ENCODE results near the gene ERG28. TPM values are rescaled to one million over a fixed set of nuclear protein-coding genes. Genes with fewer than 3 reads are reported as not detected.
"Not testable (repeated sequence)": the region's sequence is repeated elsewhere in the genome, so short reads cannot be mapped to it uniquely, and the experiment has no call there.

Gene ERG28
- total RNA-seq, 1 donor from 2014 or later: 11.7 TPM

DNA sequence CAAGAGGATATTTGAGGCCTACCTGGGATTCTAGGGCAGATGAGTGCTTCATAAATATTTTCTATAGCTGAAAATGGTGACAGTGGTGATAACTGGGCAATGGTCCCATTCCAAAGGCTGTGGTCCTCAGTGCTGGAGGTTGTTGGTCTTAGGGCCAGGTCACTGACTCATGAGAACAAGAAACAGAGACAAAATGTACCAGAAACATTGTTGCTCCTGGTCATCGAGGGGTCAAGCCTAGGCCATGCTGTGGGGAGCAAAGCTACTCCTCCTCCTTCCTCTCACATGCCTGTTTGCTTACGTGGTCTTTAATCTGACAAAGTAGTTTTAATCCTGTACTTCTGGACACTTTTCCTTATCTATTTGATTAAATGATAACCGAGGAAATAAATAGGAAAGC is 33.8 kb downstream of the ERG28 start:
- DNase-seq (ENCODE audit: low read depth): no peak

DNA sequence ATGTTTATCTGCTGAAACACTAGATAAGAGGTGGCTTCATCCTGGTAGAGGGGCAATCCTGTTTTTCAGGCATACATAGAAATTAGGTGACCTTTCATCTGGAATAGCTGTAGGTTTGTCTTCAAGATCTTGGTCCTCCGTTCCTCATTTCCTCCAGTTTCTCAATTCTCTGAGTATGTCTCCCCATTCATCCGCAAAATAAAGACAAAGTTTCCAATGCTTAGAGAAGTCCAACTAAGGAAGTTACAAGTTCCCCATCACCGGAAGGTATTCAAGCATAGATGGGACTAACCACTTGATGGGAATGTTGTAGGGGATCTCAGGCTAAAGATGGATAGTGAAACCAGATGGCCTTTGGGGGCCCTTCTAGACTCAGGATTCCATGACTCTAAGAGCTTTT is 34.3 kb downstream of the ERG28 start:
- no peak for DNase-seq (ENCODE audit: low read depth)

DNA sequence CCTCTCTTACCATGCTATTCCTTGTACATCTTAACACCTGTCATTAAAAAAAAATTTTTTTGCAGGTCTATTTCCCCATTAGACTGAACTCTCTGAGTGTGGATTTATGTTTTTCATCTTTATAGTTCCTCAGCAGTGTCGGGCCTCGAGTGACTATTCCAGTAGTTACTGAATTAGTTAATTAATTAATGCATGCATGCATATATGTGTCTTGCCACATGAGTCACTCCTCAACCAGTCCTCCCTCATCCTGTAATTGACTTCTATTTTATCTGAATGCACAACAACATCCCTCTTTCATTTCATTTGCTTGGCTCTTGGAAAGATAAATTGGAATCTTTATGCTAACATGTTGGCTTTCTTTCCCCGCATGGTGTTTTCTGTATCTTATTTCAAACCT is 35.6 kb downstream of the ERG28 start:
- no peak for DNase-seq (ENCODE audit: low read depth)

DNA sequence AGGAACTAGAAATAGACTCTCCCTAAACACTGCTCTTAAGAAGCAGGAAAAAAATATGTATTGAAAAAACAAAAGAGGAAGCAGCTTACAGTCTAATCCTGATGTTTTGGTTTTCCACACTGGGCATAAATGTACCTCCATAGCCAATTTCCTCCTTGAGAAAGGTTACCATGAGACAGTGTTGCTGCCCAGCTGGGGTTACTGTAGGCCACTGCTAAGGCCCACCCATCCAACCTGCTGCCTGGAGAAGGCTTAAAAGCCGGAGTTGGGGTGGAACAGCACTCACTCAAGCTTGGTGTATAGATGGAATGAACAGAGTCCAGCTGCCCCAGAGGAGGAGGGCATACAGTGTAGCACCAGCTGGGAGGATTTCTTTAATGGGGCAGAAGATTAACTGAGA is 41.1 kb downstream of the ERG28 start:
- DNase-seq (ENCODE audit: low read depth): no peak

DNA sequence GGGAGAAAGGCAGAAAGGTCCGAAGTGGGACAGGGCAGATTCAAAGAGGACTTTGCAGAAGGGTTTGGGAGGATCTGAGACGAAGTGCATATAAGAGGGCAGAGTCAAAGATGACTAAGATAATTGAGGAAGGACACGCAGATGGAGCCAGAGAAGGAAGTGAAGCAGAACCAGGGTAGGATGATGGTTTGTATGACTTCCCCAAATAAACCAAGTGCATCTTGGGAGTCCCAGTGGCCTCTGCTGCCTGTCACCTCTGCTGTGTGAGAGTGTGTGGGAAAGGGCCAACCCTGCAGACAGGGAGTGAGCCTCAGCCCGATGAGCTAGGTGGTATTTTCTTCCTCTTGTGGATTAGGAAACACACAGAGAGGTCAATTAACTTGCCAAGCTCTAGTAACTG is 45.5 kb downstream of the ERG28 start:
- DNase-seq (ENCODE audit: low read depth): no peak

DNA sequence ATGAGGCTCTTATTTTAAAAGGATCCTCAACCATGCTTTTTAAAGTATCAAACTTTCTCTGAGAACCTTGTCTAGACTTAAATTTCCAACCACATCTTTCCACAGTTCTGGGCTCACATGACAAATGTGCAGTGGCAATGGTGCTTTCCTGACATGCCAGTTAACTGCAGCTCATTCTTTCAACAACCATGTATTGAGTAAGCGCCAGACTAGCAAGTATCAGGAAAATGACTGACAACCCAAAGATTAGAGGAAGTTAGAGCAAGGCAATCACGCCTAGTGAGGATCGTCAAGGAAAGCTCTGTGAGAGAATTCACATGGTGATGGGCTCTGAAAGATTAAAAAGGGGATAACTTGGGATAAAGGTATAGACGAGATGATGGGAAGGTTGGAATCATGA is 46.5 kb downstream of the ERG28 start:
- no peak for DNase-seq (ENCODE audit: low read depth)

DNA sequence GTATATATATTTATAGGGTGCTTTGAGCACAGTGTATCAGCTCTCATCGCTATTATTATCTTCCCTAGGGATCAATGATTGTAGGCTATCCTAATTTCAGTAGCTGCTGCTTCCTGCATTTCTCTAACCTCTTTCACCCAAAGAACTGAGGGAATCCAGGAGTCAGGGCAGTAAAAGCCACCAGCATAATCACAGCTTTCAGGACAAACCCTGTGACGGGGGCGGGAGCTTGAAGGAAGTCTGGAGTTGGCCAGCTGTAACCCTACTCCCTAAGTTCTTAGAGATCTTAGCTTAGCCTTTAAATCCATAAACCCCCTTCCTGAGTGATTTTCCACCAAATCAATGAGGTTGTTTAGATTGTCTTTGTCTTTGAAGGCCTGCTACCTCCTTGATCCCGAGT is 48.5 kb downstream of the ERG28 start:
- DNase-seq (ENCODE audit: low read depth): no peak

DNA sequence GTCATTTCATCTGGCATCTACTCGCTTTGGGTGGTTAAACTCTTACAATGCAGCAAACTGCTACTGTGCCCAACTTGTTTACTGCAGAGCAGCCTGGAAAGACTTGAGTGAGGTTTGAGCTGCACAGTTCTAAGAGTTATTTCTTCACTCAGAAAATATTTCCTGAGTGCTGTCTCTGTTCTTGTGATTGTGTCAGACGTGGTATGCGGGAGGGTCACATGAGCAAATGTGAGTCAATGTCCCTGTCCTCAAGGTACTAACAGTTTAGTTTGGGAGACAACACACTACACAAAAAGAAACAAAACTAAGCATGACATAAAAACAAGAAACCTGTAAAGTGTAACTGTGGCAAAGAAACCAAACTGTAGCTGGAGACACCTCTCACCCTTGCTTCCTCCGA is 49.8 kb downstream of the ERG28 start:
- no peak for DNase-seq (ENCODE audit: low read depth)

DNA sequence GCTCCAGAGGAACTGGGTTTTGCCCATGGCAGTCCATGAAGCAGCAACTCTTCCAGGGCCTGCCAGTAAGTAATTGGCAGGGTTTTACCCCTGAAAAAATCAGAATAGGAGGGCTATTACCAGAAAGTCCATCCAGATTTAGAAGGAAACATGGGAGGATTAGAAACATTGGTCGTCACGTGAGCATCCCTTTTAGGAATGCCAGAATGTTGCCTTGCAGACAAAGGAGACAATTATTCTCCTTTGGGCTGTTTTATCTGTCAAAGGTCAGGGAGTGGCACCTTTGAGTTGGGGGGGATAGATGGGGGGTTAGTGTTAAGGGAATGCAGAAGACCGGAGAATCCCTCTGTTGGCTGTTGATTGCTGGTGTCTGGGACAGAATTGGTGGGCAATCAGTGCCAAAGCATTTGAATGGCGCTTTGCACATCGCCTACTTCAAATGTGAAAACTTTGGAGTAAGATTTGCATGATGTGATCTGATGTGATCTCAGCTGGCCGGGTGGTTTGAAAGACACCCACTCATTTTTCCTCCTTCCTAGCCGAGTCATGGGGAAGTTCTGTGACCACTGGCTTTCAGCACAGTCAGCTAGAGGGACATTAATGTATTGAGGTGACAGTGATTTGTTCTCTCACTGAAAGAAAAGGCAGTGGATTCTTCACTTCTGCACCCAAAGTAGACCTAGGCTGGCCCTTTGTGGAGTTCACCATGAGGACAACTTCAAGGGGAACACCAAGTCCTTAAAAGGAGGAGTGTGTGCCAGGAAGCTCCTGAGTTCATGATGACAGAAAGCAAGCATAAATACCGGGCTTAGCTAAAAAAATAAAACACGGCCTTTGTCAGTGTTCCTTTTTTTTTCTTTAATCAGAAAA is 50.8 kb downstream of the ERG28 start:
- peak; percentile 32 for DNase-seq (ENCODE audit: low read depth)

DNA sequence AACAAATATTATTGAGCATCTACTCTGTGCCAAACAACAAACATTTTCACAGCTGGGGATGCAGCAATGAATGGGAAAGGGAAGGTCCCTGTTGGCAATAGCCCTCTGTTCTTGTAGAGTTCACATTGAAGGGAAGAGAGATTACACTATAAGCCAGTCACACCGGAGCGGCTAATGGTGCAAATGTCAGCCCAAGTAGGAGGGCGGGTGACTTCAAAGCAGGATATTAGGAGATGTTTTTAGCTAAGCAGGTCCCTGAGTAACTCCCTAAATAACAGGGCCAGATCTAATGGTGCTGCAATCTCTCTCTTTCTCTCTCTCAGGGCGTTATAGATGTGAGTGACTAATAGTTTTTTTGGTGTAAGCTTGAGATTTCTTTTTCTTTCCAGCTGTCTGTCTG is 51.6 kb downstream of the ERG28 start:
- DNase-seq (ENCODE audit: low read depth): no peak

DNA sequence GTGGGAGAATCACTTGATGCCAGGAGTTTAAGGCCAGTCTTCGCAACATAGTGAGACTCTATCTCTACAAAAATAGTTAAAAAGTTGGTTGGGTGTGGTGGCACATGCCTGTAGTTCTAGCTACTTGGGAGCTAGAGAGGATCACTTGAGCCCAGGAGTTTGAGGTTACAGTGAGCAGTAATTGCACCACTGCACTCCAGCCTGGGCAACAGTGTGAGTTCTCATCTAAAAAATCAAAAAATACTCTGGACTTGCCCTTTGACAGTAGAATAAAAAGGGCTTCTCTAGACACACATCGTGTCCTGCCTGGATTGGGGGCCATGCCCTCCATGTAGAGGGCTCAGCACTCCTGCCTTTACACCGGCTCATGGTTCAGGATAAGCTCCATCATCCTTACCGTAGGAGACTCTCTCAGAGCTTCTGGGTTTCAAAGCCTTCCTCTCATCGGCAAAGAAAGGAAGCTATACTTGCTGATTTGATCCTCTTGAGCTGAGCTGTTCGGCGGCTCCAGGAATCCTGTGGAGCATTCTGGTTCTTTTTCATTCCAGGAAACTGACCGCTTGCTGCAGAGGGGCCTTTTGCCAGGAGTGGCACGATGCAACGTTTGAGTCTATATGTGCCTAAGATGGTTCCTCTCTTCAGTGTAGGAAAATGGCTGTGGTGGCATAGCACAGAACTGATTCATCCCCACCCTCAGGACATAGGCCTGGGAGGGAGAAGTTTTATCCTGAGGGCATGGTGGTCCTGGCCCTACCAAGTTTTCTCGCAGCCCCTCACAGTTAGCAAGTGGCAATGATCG is 52.6 kb downstream of the ERG28 start:
- DNase-seq (ENCODE audit: low read depth): no peak

DNA sequence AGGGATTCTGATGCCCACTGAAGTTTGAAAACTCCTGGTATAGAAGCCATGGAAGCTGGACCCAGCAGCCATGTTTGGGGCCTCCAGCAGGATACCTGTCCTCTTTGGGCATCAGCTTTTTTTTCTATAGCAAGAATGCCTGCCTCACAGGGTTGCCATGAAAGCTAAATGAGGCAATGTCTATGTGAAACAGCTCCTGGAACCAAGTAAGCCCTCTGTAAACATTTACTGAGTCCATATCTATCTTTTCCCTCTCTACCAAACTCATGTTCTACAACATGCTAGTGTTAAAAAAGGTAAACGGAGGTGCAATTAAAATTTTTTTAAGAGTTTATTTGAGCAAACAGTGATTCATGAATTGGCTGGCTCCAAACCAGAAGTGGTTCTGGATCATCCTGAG is 53.6 kb downstream of the ERG28 start:
- DNase-seq (ENCODE audit: low read depth): no peak

DNA sequence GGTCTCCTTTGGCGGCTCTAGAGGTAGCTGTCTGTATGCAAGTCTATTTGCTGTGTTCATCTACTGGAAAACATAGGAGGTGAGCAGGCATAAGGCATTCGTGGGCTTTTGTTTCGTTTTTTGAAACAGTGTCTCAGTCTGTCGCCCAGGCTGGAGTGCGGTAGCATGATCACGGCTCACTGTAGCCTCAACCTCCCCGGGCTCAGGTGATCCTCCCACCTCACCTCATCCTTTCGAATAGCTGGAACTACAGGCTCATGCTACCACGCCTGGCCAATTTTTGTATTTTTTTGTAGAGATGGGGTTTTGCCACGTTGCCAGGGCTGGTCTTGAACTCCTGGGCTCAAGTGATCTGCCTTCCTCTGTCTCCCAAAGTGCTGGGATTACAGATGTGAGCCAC is 54.8 kb downstream of the ERG28 start:
- DNase-seq (ENCODE audit: low read depth): no peak

DNA sequence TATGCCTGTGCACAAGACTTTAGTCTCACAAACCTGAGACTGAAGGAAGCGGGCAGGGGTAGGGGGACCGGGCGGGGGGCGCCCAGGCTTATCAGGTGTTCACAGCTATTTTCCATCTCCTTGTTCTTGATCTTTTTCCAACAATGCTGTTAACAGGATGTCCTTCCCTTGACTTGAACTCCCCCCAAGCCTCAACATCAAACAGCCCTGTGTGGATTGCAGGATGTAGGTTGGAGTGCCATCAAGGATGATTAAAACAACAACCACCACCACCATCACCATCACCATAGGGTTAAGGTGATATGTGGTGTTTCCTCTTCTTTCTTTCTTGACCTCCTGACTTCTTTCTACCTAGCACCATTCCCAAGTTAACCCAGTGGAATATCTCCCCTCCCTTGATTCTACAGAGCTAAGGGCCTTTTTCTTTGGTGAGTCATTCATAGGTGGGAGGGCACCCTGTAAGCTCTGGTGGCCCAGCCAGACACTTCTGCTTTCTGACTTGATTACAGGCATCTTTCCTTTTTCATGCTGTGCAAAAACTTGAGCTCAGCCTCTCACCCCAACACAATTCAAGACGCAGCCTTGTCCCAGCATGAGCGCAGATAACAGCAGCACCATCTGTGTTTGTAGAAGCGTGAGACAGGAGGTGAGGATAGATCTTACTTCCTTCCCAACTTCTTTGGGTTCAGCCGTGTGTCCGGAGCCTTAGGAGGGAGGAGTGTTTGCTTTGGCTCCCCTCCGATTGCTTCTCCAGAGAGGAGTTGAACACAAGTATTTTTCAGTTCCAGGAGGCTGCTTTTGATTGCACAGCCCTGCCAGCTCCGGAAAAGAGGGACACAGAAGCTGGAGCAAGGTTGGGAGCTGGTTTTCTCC is 55.5 kb downstream of the ERG28 start:
- no peak for DNase-seq (ENCODE audit: low read depth)

DNA sequence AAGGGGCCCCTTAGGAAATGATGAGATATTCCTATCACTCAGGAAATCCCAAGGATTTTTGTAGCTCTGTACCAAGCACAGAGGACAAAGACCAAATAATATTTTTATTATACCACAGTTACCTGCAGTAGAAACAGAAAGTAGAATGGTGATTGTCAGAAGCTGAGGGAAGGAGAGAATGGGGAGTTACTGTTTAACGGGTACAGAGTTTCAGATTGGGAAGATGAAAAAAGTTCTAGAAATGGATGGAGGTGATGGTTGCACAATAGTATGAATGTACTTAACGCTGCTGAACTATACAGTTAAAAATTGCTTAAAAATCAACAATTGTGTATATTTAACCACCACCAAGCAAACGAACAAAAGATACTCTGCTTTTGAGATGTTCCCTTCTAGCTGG is 58.2 kb downstream of the ERG28 start:
- DNase-seq (ENCODE audit: low read depth): no peak

DNA sequence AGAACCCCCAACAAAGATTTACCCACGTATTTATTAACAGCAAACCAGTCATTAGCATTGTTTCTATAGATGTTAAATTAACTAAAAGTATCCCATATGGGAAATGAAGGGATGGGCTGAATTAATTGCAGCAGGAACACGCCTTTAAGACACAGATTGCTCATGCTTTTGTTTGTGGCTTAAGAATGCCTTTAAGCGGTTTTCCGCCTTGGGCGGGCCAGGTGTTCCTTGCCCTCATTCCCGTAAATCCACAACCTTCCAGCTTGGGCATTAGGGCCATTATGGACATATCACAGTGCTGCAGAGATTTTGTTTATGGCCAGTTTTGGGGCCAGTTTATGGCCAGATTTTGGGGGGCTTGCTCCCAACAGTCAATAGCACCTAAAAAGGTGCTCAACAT is 59.6 kb downstream of the ERG28 start:
- not testable (repeated sequence) for DNase-seq (ENCODE audit: low read depth)

DNA sequence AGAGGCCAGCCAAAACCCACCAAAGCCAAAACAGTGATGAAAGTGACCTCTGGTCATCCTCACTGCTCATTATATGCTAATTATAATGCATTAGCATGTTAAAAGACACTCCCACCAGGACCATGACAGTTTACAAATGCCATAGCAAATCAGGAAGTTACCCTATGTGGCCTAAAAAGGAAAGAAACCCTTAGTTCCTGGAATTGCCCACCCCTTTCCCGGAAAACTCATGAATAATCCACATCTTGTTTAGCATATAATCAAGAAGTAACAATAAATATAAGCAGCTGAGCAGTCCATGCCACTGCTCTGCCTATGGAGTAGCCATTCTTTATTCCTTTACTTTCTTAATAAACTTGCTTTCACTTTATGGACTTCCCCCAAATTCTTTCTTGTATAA is 60.6 kb downstream of the ERG28 start:
- not testable (repeated sequence) for DNase-seq (ENCODE audit: low read depth)
